ENCODE results near the gene SFTPA2. TPM values are rescaled to one million over a fixed set of nuclear protein-coding genes. Genes with fewer than 3 reads are reported as not detected.
"Not testable (repeated sequence)": the region's sequence is repeated elsewhere in the genome, so short reads cannot be mapped to it uniquely, and the experiment has no call there.

Gene SFTPA2
- total RNA-seq, 1 experiment from 2014 or later = not detected

GRCh38 chr10:79547128-79547527 is 13.1 kb downstream of the SFTPA2 start:
- H3K9me3 ChIP-seq (replicated peaks); H3K36me3 ChIP-seq; H3K27ac ChIP-seq; H3K4me3 ChIP-seq; DNase-seq (ENCODE audit: low read depth in 1 of 2, low spot score in 2 of 2); H3K4me1 ChIP-seq (replicated peaks): not testable (repeated sequence)
- H3K27me3 ChIP-seq (replicated peaks) = peaks cover 13% of the 10 kb centered on the region; the same call in 1 of the 2 replicates

GRCh38 chr10:79544926-79545659 is 15.1 kb downstream of the SFTPA2 start:
- not testable (repeated sequence) for H3K9me3 ChIP-seq (replicated peaks); H3K36me3 ChIP-seq; H3K27me3 ChIP-seq (replicated peaks); H3K4me3 ChIP-seq; DNase-seq (ENCODE audit: low read depth in 1 of 2, low spot score in 2 of 2); H3K4me1 ChIP-seq (replicated peaks); H3K27ac ChIP-seq

- not testable (repeated sequence) for H3K27me3 ChIP-seq (replicated peaks); H3K9me3 ChIP-seq (replicated peaks); H3K4me3 ChIP-seq; H3K27ac ChIP-seq; H3K4me1 ChIP-seq (replicated peaks); H3K36me3 ChIP-seq; DNase-seq (ENCODE audit: low read depth in 1 of 2, low spot score in 2 of 2)
Observed at GRCh38 chr10:79544408-79544807, 15.8 kb downstream of the SFTPA2 start.

GRCh38 chr10:79542626-79543025 is 17.6 kb downstream of the SFTPA2 start:
- no peaks in the 10 kb centered on the region for H3K27me3 ChIP-seq (replicated peaks)
- no peak overlapping the region for H3K27ac ChIP-seq
- no peak overlapping the region for H3K4me3 ChIP-seq
- no peaks in the 10 kb centered on the region for H3K4me1 ChIP-seq (replicated peaks)
- H3K36me3 ChIP-seq = no peaks in the 10 kb centered on the region
- no peaks in the 10 kb centered on the region for H3K9me3 ChIP-seq (replicated peaks)
- DNase-seq (ENCODE audit: low read depth in 1 of 2, low spot score in 2 of 2) = no peak

- H3K36me3 ChIP-seq; H3K4me3 ChIP-seq; DNase-seq (ENCODE audit: low read depth in 1 of 2, low spot score in 2 of 2); H3K4me1 ChIP-seq (replicated peaks); H3K27me3 ChIP-seq (replicated peaks); H3K9me3 ChIP-seq (replicated peaks); H3K27ac ChIP-seq: not testable (repeated sequence)
Observed at GRCh38 chr10:79540930-79541329, 19.3 kb downstream of the SFTPA2 start.

- H3K27ac ChIP-seq; H3K27me3 ChIP-seq (replicated peaks); H3K9me3 ChIP-seq (replicated peaks); DNase-seq (ENCODE audit: low read depth in 1 of 2, low spot score in 2 of 2); H3K4me1 ChIP-seq (replicated peaks); H3K4me3 ChIP-seq; H3K36me3 ChIP-seq: not testable (repeated sequence)
Observed at GRCh38 chr10:79538311-79538710, 21.9 kb downstream of the SFTPA2 start.

- not testable (repeated sequence) for H3K4me3 ChIP-seq; H3K9me3 ChIP-seq (replicated peaks); H3K4me1 ChIP-seq (replicated peaks); H3K36me3 ChIP-seq; DNase-seq (ENCODE audit: low read depth in 1 of 2, low spot score in 2 of 2); H3K27ac ChIP-seq; H3K27me3 ChIP-seq (replicated peaks)
Observed at GRCh38 chr10:79533903-79534175, 26.4 kb downstream of the SFTPA2 start.

- not testable (repeated sequence) for H3K4me1 ChIP-seq (replicated peaks); H3K27me3 ChIP-seq (replicated peaks); DNase-seq (ENCODE audit: low read depth in 1 of 2, low spot score in 2 of 2); H3K36me3 ChIP-seq; H3K27ac ChIP-seq; H3K4me3 ChIP-seq; H3K9me3 ChIP-seq (replicated peaks)
Observed at GRCh38 chr10:79533142-79533902, 26.9 kb downstream of the SFTPA2 start.

GRCh38 chr10:79528261-79528660 is 31.9 kb downstream of the SFTPA2 start:
- not testable (repeated sequence) for H3K4me3 ChIP-seq; DNase-seq (ENCODE audit: low read depth in 1 of 2, low spot score in 2 of 2); H3K27me3 ChIP-seq (replicated peaks); H3K9me3 ChIP-seq (replicated peaks); H3K4me1 ChIP-seq (replicated peaks); H3K36me3 ChIP-seq; H3K27ac ChIP-seq

GRCh38 chr10:79525049-79525710 is 35.0 kb downstream of the SFTPA2 start:
- H3K4me3 ChIP-seq; H3K4me1 ChIP-seq (replicated peaks); H3K27ac ChIP-seq; H3K27me3 ChIP-seq (replicated peaks); H3K36me3 ChIP-seq; H3K9me3 ChIP-seq (replicated peaks); DNase-seq (ENCODE audit: low read depth in 1 of 2, low spot score in 2 of 2): not testable (repeated sequence)

GRCh38 chr10:79523157-79523853 is 36.9 kb downstream of the SFTPA2 start:
- not testable (repeated sequence) for H3K4me1 ChIP-seq (replicated peaks); H3K9me3 ChIP-seq (replicated peaks); H3K27me3 ChIP-seq (replicated peaks); DNase-seq (ENCODE audit: low read depth in 1 of 2, low spot score in 2 of 2); H3K36me3 ChIP-seq; H3K4me3 ChIP-seq; H3K27ac ChIP-seq

- not testable (repeated sequence) for DNase-seq (ENCODE audit: low read depth in 1 of 2, low spot score in 2 of 2); H3K27me3 ChIP-seq (replicated peaks); H3K4me1 ChIP-seq (replicated peaks); H3K4me3 ChIP-seq; H3K36me3 ChIP-seq; H3K27ac ChIP-seq; H3K9me3 ChIP-seq (replicated peaks)
Observed at GRCh38 chr10:79522464-79522863, 37.7 kb downstream of the SFTPA2 start.

- not testable (repeated sequence) for DNase-seq (ENCODE audit: low read depth in 1 of 2, low spot score in 2 of 2); H3K36me3 ChIP-seq
Observed at GRCh38 chr10:79521751-79522150, 38.5 kb downstream of the SFTPA2 start.

GRCh38 chr10:79517567-79517966 is 42.6 kb downstream of the SFTPA2 start:
- H3K27me3 ChIP-seq (replicated peaks) = not testable (repeated sequence)

More at GRCh38 chr10:79521751-79522150, 38.5 kb downstream of the SFTPA2 start:
- not testable (repeated sequence) for H3K4me1 ChIP-seq (replicated peaks); H3K27ac ChIP-seq; H3K4me3 ChIP-seq; H3K27me3 ChIP-seq (replicated peaks); H3K9me3 ChIP-seq (replicated peaks)

More at GRCh38 chr10:79517567-79517966, 42.6 kb downstream of the SFTPA2 start:
- H3K4me3 ChIP-seq; H3K27ac ChIP-seq; H3K9me3 ChIP-seq (replicated peaks); DNase-seq (ENCODE audit: low read depth in 1 of 2, low spot score in 2 of 2); H3K36me3 ChIP-seq; H3K4me1 ChIP-seq (replicated peaks): not testable (repeated sequence)
